ENCODE measurements around the gene GINS2. TPM values are rescaled to one million over a fixed set of nuclear protein-coding genes. Genes with fewer than 3 reads are reported as not detected.

Gene GINS2
- total RNA-seq, 1 experiment from 2014 or later: 71.9 TPM

DNA sequence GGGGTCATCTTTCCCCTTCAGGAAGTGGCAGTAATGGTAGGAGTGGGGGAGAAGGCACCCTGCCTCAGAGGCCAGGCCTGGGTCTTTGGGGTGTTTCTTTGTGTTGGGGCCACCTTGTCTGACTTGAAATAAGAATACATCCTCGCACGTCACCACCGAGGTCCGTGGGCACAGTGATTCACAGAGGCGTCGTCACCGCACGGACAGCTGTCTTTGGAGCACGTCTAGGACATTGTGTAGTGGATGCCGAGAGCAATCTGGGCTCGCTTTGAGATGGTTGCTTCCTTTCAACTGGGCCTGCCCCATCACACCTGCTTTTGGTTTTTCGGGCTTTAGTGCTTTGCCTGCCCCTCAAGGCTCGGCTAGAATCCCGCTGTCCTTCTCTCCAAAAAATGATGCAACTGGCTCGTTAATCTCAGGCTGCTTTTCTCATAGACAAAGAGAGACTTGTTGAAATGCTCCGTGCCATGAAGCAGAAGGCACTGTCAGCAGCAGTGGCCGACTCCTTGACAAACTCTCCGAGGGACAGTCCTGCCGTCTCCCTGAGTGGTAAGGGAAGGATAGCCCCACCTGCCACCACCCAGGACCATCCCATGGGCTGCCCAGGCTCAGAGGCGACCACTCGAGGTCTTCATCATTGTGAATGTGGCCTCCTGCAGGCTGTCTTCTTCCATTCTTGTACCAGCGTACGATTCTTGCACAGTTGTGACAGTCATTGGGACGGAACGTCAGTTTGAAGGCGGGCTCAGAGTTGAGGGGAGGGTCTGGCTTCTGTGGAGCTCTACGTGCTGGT lies 24.0 kb downstream of the GINS2 start:
- no peaks in the 10 kb centered on the region for H3K9me3 ChIP-seq (ENCODE audit: low read depth, low read length, poor library complexity, severe bottlenecking)
- no peak overlapping the region for H3K27ac ChIP-seq (ENCODE audit: low read depth, low read length, poor library complexity, severe bottlenecking)
- no peak overlapping the region for H3K4me3 ChIP-seq (ENCODE audit: low read depth, low read length, poor library complexity, severe bottlenecking)
- H3K27me3 ChIP-seq (replicated peaks; ENCODE audit: insufficient read depth, low read depth, low read length, poor library complexity): no peaks in the 10 kb centered on the region
- no peak for TF ChIP-seq EZH2 (IDR thresholded peaks at IDR 0.05; ENCODE audit: borderline replicate concordance, low read depth, low read length, poor library complexity, severe bottlenecking)
- TF ChIP-seq CTCF (conservative IDR thresholded peaks at IDR 0.05; ENCODE audit: low read depth, low read length): no peak
- intact Hi-C loops (cut with micrococcal nuclease; ENCODE audit: unreplicated experiment): no loop called here
- ChIA-PET CTCF (no interaction called here), POLR2A (ENCODE audit: low non-redundant PET) (no interaction called here)
- H3K4me1 ChIP-seq (ENCODE audit: insufficient read depth, low read length, poor library complexity, severe bottlenecking): peaks cover 14% of the 10 kb centered on the region
- no peak for DNase-seq (ENCODE audit: low spot score)
- BruUV-seq (replicated peaks): no TSS peak
- H3K36me3 ChIP-seq (ENCODE audit: insufficient read depth, low read length, poor library complexity, severe bottlenecking): peaks cover 69% of the 10 kb centered on the region

DNA sequence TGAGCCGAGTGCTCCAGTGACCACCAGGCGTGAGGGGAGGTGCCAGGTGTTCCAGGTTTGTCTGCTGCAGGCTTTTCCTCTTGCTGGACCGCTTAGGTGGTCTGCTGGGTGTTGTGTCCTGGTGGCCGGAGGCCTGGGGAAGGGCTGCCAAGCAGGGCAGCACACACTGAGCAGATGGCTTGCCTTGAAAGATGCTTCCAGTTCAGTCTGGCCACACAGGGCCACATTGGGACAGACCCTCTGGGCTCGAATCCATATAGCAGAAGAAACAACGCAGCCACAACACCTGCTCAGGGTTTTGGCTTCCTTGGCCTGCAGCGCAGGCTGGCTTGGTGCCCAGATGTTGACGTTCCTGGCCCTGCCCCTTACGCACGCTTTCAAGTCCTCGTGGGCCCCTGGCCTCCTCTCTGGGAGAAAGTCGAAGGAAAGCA lies 24.8 kb downstream of the GINS2 start:
- Histone ChIP-seq H3K4me3 (ENCODE audit: low read depth, low read length, poor library complexity, severe bottlenecking) (no peak overlapping the region), H3K27ac (ENCODE audit: low read depth, low read length, poor library complexity, severe bottlenecking) (no peak overlapping the region), H3K4me1 (ENCODE audit: insufficient read depth, low read length, poor library complexity, severe bottlenecking) (peaks cover 14% of the 10 kb centered on the region), H3K36me3 (ENCODE audit: insufficient read depth, low read length, poor library complexity, severe bottlenecking) (peaks cover 63% of the 10 kb centered on the region), H3K9me3 (ENCODE audit: low read depth, low read length, poor library complexity, severe bottlenecking) (no peaks in the 10 kb centered on the region), H3K27me3 (replicated peaks; ENCODE audit: insufficient read depth, low read depth, low read length, poor library complexity) (no peaks in the 10 kb centered on the region)
- DNase-seq (ENCODE audit: low spot score): no peak
- TF ChIP-seq CTCF (conservative IDR thresholded peaks at IDR 0.05; ENCODE audit: low read depth, low read length) (no peak), EZH2 (IDR thresholded peaks at IDR 0.05; ENCODE audit: borderline replicate concordance, low read depth, low read length, poor library complexity, severe bottlenecking) (no peak)
- intact Hi-C loops (cut with micrococcal nuclease; ENCODE audit: unreplicated experiment): no loop called here
- ChIA-PET POLR2A (ENCODE audit: low non-redundant PET) (no interaction called here), CTCF (no interaction called here)
- BruUV-seq (replicated peaks): no TSS peak

GRCh38 chr16:85662976-85663830 lies 25.6 kb downstream of the GINS2 start:
- no peak overlapping the region for H3K27ac ChIP-seq (ENCODE audit: low read depth, low read length, poor library complexity, severe bottlenecking)
- intact Hi-C loops (cut with micrococcal nuclease; ENCODE audit: unreplicated experiment): no loop called here
- no TSS peak for BruUV-seq (replicated peaks)
- TF ChIP-seq EZH2 (IDR thresholded peaks at IDR 0.05; ENCODE audit: borderline replicate concordance, low read depth, low read length, poor library complexity, severe bottlenecking): no peak
- TF ChIP-seq CTCF (conservative IDR thresholded peaks at IDR 0.05; ENCODE audit: low read depth, low read length): no peak
- no peak for DNase-seq (ENCODE audit: low spot score)
- H3K36me3 ChIP-seq (ENCODE audit: insufficient read depth, low read length, poor library complexity, severe bottlenecking): peaks cover 62% of the 10 kb centered on the region
- ChIA-PET CTCF (no interaction called here), POLR2A (ENCODE audit: low non-redundant PET) (no interaction called here)
- H3K9me3 ChIP-seq (ENCODE audit: low read depth, low read length, poor library complexity, severe bottlenecking): no peaks in the 10 kb centered on the region
- H3K4me3 ChIP-seq (ENCODE audit: low read depth, low read length, poor library complexity, severe bottlenecking): no peak overlapping the region
- H3K27me3 ChIP-seq (replicated peaks; ENCODE audit: insufficient read depth, low read depth, low read length, poor library complexity): no peaks in the 10 kb centered on the region
- peaks cover 14% of the 10 kb centered on the region for H3K4me1 ChIP-seq (ENCODE audit: insufficient read depth, low read length, poor library complexity, severe bottlenecking)

Data from A673 (cell line).